Esophagus mucosa (tissue), 1 donor: ENCODE measurements around the gene CACNA2D1. TPM values are rescaled to one million over a fixed set of nuclear protein-coding genes. Genes with fewer than 3 reads are reported as not detected.

ENCODE experiments used
- ATAC-seq: fragments of 200-7000 bp; cut with Tn5 transposase; one replicate; pipeline ENCODE4 v1.9.1; 2020
- total RNA-seq: library from RNA; stranded (reverse); gene quantifications from one replicate; pipeline ENCODE4 v1.2.4, GENCODE V29; 2023
- donor health status: DM: yes; HTN: yes; CAD: no.

The CACNA2D1 gene
- total RNA-seq, 1 donor from 2014 or later = 2.2 TPM

DNA sequence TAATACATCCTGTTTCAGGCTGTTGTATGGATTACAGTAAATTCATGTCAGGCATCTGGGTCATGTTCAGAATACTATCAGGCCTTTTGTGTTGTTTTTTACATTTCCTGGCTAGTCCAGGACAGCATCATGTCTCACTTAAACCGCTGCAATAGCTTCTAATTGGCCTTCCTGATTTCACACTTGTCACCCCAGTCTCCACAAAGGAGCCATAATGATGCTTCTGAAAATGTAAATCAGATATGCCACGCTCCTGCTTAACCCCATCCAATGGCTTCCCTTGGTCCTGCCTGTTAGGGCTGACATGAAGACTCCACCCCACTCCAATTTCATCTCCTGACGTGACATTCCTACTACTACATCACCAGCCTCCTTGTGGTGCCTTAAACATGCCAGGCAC, 220.0 kb downstream of the CACNA2D1 start:
- no peak for ATAC-seq

DNA sequence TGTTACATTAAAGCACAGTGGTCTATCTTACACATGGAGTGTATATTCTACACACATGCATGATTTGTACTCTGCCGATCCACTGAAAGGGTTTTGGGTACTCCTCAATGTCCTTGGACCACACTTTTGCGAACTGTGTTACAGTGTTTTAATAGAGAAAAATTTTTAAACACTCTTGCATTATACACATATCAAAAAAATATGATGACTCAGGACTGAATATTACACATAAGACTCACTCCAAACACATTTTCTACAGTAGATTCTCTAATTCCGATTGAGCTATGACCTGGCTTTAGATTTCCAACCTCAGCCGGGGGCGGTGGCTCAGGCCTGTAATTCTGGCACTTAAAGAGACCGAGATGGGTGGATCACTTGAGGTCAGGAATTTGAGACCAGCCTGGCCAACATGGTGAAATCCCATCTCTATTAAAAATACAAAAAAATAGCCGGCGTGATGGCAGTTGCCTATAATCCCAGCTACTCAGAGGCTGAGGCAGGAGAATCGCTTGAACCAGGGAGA, 222.4 kb downstream of the CACNA2D1 start:
- no peak for ATAC-seq

DNA sequence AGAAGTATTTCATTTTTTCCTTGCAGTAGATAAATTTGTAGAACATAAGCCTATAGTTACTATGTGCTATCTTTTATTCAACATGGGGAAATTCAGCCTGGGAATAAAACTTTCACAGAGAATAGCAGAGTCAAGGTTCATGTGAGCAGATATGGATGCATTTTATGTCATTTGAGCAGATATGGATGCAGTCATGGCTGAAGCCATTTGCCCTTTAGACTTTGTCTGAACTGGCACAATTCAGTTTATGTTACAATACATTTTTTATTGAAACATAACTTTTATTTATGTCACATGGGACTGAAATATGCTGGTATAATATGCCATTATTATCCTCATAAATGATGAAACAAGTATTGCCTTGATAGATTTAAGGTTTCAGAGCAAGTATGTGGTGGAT, 231.1 kb downstream of the CACNA2D1 start:
- no peak for ATAC-seq

DNA sequence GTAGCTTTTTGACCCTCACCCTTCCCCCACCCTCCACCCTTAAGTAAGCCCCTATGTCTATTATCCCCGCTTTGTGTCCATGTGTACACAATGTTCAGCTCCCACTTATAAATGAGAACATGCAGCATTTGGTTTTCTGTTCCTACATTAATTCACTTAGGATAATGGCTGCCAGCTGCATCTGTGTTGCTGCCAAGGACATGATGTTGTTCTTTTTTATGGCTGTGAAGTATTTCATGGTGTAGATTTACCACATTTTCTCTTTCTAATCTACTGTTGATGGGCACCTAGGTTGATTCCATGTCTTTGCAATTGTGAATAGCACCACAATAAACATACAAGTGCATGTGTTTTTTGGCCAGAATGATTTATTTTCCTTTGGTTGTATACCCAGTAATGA, 232.2 kb downstream of the CACNA2D1 start:
- no peak for ATAC-seq

DNA sequence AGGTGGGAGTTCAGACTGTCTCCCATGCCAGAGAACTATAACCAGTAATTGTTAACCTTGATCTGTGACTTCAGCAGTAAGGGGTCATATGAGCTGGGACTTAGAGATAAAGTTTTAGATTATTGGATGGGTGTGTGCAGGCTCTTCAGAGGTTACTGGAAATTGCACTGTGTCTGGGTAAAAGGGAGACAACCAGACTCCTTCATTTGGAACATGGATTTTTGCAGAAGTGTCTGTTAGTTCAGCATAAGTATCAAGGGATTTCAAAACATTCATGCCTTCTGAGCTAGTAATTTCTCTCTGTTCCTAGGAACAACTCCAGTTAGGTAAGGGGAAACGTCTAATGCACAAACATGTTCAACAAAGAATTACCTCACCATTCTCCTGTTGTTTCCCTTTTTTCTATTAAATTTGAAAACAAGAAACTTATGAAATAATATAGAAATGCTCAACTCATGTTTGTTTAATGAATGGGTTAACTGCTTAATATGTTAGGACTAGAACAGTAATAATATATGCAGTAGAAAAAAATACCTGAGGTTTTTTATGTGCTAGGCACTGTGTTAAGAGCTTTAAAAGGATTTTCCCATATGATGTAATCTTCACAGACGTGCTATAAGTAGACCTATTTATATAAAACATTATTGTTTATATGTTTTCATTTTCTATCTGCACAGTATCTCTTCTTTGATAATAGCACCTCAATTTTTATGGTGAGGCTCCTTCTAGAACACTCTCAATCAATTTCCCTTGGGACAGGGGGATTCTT, 233.0 kb downstream of the CACNA2D1 start:
- no peak for ATAC-seq

DNA sequence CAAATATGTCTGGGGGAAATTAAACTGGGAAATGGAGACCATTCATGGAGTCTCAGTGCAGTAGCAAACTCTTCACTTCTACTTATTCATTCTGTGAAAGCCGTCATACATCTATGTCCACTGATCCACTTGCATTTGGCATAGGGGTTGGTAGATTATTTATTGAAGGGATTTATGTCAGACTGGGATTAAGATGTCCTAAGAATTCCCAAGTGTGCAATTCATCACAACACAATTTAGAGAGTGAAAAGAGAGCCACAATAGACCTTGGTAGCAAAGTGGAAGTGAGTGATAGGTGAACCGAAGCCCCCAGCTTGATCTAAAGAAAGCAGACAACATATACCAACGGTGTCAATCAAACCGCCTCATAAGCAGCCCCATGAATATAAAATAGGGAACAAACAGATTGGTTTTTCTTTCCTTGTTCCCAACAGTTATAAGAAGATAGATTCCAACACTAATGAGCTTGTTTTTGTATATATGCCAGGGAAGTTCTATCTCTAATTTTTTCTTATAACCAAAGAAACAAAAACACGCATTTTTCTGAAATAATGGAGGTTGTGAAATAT, 234.3 kb downstream of the CACNA2D1 start:
- ATAC-seq = no peak

DNA sequence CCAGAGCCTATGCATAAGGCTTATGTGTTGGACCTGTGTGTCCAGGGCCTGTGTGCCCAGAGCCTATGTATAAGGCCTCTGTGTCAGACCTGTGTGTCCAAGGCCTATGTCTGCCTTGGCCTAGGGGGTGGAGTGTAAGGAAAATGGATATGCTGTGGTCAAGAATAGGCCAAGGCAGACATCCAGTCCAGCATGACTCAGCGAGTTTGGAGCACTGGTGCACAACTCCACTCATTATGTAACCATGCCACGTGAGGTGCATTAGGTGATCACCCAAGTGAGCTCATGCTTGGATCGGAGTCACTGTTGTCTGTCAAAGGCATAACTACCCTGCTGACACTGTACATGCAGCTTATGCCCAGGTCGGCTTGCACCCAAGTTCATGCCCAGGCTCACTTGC, 238.9 kb downstream of the CACNA2D1 start:
- ATAC-seq = peak; percentile 66

DNA sequence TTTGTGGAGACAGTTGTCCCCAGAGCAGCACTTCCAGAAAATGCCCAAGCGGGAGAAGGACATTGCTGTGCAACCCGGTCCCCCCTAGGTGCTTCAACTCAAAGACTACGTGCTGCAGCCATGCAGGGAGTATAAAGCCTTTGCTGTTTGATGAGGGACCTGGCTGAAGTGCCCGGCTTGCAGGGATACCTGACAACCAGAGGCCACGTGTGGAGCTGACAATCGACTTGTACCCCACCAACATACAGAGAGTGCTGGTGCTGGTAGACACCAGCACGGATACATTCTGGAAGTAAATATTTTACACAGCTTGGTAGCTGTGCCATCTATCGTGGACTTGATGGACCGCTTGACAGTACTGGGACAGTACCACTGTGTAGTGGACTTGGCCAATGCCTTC, 240.6 kb downstream of the CACNA2D1 start:
- no peak for ATAC-seq

DNA sequence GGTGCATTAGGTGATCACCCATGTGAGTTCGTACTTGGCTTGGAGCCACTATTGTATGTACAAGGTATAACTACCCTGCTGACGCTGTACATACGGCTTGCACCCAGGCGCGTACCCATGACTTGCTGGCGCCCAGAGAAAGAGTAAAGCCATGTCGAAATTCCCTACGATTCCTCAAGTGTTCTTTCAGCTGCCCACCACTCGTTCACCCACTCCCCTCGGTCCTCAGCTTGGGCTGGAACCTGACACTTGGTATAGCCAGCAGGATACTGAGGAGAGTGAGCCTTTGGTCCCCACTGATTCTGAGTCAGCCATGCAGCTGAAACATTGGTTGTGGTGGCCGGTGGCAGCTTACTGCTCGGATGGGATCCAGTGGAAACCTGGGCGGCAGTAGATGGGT, 241.5 kb downstream of the CACNA2D1 start:
- no peak for ATAC-seq

DNA sequence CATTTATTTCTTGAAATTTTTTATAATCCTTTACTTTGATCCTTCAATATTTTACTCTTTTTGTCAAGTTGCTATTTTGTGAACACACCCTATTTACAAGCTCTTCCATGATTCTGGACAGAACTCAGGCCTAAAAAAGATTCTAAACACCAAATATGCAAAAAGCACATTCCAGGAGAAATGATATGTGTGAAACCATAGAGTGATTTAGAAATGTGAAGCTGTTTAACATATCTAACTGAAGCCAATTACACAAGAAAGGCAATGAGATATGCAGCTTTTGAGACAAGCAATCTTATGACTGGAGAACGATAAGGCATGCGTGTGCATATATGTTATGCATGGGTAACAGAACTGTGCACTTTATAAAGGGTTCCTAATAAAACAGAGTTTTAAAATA, 243.0 kb downstream of the CACNA2D1 start:
- no peak for ATAC-seq

DNA sequence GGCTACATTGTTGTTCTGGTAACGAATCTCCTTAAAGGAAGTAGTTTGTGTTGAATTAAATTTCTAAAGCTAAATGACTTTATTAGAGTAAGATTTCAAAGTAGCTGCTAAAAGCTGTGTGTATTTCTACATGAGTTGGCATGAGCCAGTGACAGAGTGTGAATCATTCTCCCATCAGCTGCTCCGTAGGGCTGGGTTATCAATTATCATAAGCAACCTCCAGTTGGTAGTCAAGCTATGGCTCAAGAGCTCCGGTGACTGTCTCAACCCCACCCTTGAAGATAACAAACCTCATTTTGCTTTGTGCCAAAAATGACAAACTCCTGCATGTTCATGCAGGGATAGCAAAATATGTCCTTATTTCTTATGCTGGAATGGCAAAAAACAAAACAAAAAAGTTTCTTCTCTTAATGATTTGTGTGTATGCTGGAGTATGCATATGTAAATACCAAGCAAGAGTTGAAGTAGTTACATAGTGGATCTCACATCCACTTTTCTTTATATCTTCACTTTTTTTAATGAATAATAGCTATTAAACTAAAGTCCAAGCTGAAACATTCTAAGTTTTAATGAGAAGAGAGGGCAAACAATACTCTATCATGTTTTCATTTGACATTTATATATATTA, 249.4 kb downstream of the CACNA2D1 start:
- ATAC-seq = no peak

DNA sequence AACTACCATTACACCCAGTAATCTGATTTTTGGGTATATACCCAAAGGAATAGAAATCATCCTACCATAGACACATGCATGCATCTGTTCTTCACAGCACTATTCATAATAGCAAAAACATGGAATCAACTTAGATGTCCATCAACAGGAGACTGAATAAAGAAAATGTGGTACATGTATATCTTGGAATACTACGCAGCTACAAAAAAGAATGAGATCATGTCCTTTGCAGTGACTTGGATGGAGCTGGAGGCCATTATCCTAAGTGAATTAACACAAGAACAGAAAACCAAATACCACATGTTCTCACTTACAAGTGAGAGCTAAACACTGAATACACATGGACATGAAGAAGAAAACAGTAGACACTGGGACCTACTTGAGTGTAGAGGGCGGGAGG, 254.9 kb downstream of the CACNA2D1 start:
- ATAC-seq = no peak

DNA sequence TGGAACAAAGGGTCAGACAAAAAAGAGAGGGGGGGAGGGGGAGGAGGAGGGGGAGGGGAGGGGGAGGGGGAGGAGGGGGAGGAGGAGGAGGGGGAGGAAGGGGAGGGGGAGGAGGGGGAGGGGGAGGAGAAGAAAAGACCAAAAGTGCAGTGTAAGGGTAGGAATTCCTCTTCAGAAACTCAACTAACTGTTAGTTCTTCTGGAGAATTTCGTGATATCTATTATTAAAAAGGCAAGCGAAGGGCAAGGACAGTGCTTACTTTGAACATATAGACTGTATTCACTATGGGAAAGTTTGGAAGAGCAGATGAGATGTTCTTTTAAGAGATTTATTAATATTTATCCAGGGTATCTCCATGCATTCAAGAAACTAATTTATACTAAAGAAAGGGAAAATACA, 258.1 kb downstream of the CACNA2D1 start:
- ATAC-seq = no peak

DNA sequence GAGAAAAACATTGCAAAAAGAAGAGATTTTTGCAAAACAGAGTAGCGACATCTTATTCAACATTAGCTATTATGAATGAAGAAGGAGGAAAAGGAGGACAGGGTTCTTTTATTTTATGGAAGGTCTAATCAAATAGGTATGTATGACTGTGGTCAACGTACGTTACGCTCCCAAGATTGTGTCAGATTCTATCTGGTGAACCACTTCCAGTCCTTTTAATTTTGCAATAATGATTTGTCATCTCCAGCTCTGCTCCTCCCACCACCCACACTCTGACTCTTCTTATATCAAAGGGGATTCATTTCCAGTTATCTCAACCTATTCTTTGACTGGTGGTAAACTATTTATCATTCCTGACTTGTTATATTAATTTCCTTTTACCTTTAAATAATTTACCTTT, 259.9 kb downstream of the CACNA2D1 start:
- ATAC-seq = no peak

DNA sequence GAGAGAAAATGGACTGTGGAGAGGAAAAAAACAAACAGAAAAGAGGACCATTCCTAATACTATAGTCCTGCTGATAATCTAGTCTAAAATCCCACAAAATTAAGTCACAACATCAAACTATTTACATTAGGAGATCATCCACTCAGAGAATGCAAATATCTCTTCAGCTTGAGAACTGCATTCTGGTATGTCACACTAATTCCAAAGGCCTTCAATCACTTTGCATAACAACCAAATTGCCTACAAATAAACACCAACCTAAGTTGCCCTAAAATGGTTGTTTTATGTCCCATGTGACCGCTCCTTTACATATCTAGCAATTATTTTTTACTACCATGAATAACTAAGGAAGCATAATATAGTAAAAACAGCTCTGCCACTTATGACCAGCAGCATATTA, 264.3 kb downstream of the CACNA2D1 start:
- ATAC-seq = no peak

DNA sequence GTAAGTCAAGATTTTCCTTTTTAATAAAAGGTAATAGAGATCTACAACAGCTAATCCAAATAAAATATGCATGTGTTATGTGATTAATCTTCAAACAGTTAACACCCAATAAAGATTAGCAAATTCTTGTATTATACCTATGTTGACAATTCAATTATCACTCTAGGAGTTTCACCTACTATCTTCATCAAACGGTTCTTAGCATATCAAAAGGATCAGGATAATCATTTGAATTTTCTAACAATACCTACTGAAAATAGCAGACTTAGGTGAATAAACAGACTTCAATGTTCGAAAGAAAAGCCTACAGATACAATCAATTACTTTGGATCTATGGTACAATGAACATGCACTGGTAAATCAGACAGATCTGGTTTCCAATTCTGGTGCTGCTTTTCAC, 268.3 kb downstream of the CACNA2D1 start:
- ATAC-seq = no peak

DNA sequence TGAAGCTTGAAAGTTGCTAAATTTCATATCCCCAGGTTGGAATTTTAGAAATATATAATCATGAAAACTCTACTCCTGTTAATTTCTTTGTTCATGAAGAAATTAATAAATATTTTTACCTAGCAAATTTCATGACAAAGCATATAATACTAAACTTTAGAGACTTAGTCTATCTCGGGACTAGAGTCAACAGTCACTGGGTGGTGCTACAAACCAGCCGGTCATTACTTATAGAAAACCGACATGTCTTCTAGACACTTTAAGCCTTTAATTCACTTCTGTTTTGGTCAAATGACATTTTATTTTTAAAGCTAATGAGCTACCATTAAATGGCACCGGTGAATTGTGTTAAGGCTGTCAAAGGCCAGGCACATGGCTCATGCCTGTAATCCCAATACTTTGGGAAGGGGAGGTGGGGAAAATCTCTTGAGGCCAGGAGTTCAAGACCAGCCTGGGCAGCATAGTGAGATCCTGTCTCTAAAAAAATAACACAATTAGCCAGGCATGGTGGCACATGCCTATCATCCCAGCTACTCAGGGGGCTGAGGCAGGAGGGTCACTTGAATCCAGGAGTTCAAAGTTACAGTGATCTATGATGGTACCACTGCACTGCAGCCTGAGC, 270.1 kb downstream of the CACNA2D1 start:
- no peak for ATAC-seq

DNA sequence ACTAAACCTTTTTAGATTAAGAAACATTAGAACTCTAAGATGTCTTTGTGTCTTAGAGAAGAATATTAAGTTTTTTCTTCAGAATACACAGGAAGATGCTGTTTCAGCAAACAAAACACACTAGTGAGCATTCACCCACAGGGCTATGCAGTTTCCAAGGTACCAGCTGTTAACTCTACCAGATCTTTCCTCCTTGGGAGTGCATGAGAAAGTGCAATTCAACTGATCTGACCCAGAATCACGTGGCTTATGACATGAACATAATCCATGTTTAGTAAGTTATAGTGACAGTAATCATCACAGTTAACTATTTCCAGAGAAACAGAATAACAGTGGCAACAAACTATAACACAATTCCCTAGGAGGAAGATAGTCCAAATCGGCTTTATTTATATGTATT, 270.7 kb downstream of the CACNA2D1 start:
- ATAC-seq = no peak

DNA sequence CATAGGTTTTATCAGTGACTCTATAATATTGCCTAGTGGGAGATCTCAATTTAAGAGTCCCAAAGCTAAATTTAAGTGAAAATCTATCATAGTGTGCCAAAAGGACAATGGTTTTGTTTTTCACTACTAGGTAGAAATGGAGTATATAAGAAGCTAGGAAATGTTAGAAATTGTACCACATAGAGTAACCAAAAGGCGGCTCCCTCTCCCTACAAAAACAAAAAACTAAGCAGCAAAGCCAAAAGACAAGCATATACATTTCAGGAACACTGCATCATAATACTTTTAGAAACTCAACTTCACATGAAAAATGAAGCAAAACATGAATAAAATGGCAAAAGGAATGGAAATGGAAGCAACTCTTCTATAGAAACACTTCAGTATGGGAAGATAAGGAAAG, 271.6 kb downstream of the CACNA2D1 start:
- ATAC-seq = no peak

DNA sequence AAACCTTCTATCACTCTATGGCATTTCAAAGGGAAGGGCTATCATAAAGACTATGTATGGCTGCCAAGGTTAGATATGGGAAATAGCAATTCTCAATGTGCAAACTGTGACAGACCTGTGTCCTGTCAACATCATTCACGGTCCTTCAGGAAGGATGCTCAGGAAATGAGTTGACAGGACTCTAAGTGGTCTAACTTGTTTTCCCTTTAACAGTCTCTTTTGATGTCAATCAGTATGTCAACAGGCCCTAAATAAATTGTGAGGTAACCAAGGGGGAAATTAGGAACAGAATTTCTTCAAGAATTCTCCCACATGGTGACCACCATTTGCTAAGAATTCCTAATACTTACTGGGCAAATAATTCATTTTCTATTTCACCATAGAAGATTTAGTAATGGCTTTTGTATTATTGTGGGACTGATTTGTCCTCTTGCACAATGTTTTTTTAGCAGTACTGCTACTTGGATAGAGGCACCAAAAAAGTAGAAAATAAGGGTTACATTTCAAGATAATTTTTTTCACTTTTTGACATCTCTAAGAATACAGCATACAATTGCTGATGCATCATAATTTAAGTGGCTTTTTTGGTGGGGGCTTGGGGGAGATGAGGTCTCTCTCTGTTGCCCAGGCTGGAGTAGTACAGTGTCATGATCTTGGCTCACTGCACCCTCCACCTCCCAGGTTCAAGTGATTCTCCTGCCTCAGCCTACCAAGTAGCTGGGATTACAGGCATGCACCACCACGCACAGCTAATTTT, 275.8 kb downstream of the CACNA2D1 start:
- ATAC-seq = no peak

DNA sequence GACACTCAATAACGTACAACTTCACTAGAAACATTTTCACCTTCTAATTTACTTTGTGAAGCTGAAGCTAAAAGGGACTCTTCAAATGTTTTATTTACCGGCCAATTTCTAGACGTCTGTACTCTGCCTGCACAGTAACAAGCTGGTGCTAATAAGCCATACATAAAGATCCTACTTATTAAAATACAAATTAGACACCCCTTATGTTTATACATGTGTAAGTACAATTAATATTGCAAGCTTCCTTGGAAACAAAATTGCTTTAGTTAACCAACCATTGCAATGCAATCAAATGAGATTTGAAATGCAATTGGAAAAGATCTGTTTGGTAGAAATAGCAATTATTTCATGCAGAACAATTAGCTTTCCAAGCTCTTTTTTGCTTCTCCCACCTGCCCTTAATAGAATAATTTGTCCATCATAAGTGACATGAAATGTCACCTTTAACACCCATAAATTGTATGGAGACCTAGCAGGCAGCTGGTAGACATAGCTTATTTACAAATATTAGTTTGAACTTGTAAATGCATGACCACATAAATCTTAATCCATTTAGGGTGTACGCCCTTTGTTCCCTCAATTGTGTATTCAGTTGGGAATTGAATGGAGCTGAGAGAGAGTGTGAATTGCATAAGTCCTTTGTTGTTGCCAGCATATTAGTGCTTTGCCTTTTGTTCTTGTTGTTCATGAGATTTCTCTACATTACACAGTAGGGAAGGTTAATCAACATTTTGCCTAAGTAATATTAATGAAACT, 277.1 kb downstream of the CACNA2D1 start:
- peak; percentile 48 for ATAC-seq

DNA sequence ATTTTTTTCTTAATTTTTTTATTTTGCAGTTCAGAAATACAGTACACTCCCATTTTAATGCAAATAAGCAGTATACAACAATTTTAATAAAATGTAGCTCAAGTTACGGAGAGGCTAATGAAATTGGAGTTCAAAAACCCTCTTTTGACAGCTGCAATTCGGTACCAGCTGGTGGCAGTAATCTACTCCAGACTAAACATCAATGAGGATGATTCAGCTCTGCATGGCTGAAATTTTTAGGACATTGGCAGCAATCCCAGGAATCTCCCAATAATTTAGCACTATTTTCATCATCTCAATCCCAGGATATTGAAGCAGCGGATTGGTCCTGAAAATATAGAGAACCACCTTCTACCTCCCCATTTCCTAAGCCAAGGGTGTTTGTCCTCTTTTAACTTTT, 278.8 kb downstream of the CACNA2D1 start:
- no peak for ATAC-seq
